SK-N-SH treated with all-trans-retinoic acid at 6 μM for 48 hours (cell line): ENCODE data around the gene SMAD3.

Experiments
- CREB5 ChIP-seq: fragments of 250-450 bp; sonication (Bioruptor Pico); IDR thresholded peaks from 2 replicates; pipeline ENCODE4 v1.5.1; 2020; ENCODE audit warnings: low read depth, mild to moderate bottlenecking, moderate library complexity
- ESRRG ChIP-seq: fragments of 250-450 bp; sonication (Bioruptor Pico); IDR thresholded peaks from 2 replicates; pipeline ENCODE4 v1.6.1; 2021; ENCODE audit warnings: mild to moderate bottlenecking
- OSR1 ChIP-seq: fragments of 250-450 bp; sonication (Bioruptor Pico); IDR thresholded peaks from 2 replicates; pipeline ENCODE4 v1.8.0; 2022; ENCODE audit warnings: moderate library complexity, mild to moderate bottlenecking, inconsistent platforms
- POU6F1 ChIP-seq: fragments of 250-450 bp; sonication (Bioruptor Pico); IDR thresholded peaks from 2 replicates; pipeline ENCODE4 v1.8.0; 2021; ENCODE audit warnings: low read depth, mild to moderate bottlenecking, moderate library complexity, borderline replicate concordance
- TCF4 ChIP-seq: fragments of 250-450 bp; sonication (Bioruptor Pico); IDR thresholded peaks from 2 replicates; pipeline ENCODE4 v1.8.0; 2021; ENCODE audit warnings: mild to moderate bottlenecking, moderate library complexity, borderline replicate concordance
- TSHZ2 ChIP-seq: fragments of 250-450 bp; sonication (Bioruptor Pico); IDR thresholded peaks from 2 replicates; pipeline ENCODE4 v1.5.0; 2020; ENCODE audit warnings: mild to moderate bottlenecking, moderate library complexity
- ZFP3 ChIP-seq: fragments of 250-450 bp; sonication (Bioruptor Pico); IDR thresholded peaks from 2 replicates; pipeline ENCODE4 v1.5.0; 2020; ENCODE audit warnings: mild to moderate bottlenecking, moderate library complexity
- ZFP30 ChIP-seq: fragments of 450-650 bp; formaldehyde crosslinking; IDR thresholded peaks from 2 replicates; pipeline ENCODE4 v1.5.0; 2022; ENCODE audit warnings: mild to moderate bottlenecking, moderate library complexity
- ZNF565 ChIP-seq: fragments of 450-650 bp; formaldehyde crosslinking; conservative IDR thresholded peaks from 2 replicates; pipeline ENCODE4 v1.5.0; 2020; ENCODE audit warnings: low read depth, mild to moderate bottlenecking, moderate library complexity
- ZNF70 ChIP-seq: fragments of 450-650 bp; formaldehyde crosslinking; IDR thresholded peaks from 2 replicates; pipeline ENCODE4 v1.5.0; 2020; ENCODE audit warnings: mild to moderate bottlenecking, moderate library complexity
- ZNF8 ChIP-seq: fragments of 450-650 bp; formaldehyde crosslinking; IDR thresholded peaks from 2 replicates; pipeline ENCODE4 v1.5.0; 2020; ENCODE audit warnings: mild to moderate bottlenecking, moderate library complexity
- TF ChIP-seq, protein P1 (sequence below): fragments of 250-450 bp; sonication (Bioruptor Pico); IDR thresholded peaks from 2 replicates; pipeline ENCODE4 v1.5.1; 2021; ENCODE audit warnings: mild to moderate bottlenecking, moderate library complexity
- TF ChIP-seq, protein P2 (sequence below): fragments of 250-450 bp; sonication (Bioruptor Pico); IDR thresholded peaks from 2 replicates; pipeline ENCODE4 v1.8.0; 2020; ENCODE audit warnings: mild to moderate bottlenecking, moderate library complexity, borderline replicate concordance

DNA sequence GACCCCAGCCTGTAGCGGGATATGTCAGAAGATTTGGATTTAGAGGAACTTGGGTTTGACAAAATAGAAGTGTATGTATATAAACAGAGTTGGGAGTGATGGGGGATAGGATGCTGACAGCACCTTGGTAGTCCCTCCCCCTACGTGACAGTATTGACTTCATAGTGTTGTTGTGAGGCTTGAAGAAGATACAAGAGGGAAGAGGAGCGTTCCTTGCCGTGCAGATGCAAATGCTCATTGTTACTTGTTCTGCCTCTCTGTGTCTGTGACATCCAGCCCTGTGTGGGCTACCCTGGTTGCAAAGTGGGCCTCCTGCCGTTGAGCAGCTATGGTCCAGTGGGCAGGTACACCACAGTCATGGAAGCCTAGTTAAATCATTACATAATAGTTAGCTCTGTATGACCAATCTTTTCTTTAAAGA lies 45.0 kb downstream of the SMAD3 start:
- TF ChIP-seq OSR1 (CRISPR knock-in tag), result no peak
- no peak for TF ChIP-seq ZFP3 (CRISPR knock-in tag)
- no peak for TF ChIP-seq ZNF565 (CRISPR knock-in tag)
- TF ChIP-seq, protein P1, sequence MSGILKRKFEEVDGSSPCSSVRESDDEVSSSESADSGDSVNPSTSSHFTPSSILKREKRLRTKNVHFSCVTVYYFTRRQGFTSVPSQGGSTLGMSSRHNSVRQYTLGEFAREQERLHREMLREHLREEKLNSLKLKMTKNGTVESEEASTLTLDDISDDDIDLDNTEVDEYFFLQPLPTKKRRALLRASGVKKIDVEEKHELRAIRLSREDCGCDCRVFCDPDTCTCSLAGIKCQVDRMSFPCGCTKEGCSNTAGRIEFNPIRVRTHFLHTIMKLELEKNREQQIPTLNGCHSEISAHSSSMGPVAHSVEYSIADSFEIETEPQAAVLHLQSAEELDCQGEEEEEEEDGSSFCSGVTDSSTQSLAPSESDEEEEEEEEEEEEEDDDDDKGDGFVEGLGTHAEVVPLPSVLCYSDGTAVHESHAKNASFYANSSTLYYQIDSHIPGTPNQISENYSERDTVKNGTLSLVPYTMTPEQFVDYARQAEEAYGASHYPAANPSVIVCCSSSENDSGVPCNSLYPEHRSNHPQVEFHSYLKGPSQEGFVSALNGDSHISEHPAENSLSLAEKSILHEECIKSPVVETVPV (CRISPR knock-in tag), result no peak
- no peak for TF ChIP-seq ZFP30 (CRISPR knock-in tag)
- no peak for TF ChIP-seq CREB5 (CRISPR knock-in tag)
- no peak for TF ChIP-seq ZNF8 (CRISPR knock-in tag)
- no peak for TF ChIP-seq ESRRG (CRISPR knock-in tag)
- TF ChIP-seq POU6F1 (CRISPR knock-in tag), result no peak
- TF ChIP-seq, protein P2, sequence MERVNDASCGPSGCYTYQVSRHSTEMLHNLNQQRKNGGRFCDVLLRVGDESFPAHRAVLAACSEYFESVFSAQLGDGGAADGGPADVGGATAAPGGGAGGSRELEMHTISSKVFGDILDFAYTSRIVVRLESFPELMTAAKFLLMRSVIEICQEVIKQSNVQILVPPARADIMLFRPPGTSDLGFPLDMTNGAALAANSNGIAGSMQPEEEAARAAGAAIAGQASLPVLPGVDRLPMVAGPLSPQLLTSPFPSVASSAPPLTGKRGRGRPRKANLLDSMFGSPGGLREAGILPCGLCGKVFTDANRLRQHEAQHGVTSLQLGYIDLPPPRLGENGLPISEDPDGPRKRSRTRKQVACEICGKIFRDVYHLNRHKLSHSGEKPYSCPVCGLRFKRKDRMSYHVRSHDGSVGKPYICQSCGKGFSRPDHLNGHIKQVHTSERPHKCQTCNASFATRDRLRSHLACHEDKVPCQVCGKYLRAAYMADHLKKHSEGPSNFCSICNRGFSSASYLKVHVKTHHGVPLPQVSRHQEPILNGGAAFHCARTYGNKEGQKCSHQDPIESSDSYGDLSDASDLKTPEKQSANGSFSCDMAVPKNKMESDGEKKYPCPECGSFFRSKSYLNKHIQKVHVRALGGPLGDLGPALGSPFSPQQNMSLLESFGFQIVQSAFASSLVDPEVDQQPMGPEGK (CRISPR knock-in tag), result no peak
- no peak for TF ChIP-seq TSHZ2 (CRISPR knock-in tag)
- TF ChIP-seq TCF4 (CRISPR knock-in tag), result no peak
- no peak for TF ChIP-seq ZNF70 (CRISPR knock-in tag)
